ENCODE results near the gene WAPL. TPM values are rescaled to one million over a fixed set of nuclear protein-coding genes. Genes with fewer than 3 reads are reported as not detected.

WAPL gene
- total and polyA plus RNA-seq, 2 of the 13 experiments (the other 11 are each of a cell fraction or from before 2014, with no cell fraction given) = 13.2 to 43.5 TPM

DNA sequence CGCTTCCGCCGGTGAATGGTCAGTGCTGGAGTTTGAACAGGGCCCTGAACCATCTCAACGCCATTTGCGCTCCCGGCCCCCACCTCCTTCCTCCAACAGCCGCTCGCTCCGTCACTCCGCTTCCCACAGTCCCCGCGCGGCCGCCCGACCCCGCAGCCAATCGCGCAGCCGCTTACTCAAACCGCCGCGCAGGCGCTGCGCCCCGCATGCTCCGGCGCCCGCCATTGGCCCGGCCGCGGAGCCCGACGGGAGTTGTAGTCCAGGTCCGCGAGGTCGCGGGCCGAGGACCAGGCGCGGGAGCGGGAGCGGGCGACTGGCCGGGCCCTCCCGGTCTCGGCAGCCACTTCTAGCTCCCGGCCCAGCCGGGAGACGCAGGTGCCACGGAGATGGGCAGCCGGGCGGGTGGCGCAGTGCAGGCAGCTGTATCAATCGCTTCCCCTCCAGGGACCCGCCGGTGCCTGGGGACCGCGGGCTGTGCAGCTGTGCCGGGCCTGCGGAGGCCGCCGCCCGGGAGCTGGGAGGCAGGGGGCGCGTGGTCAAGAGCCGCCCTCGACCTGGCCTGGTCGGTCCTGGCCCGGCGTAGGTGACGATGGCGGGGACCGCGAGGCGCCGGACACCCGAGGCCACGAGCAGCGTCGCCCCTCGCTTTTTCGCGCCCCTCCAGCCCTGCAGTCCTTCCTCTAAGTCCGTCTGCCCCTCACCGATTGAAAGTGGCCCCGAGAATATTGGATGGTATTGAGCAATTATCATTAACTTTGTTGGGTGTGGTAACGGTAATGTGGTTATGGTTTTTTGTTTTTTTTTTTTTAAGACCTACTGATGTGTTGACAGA is at the start of gene WAPL (continued):
- TF ChIP-seq ZNF615 (CRISPR knock-in tag; IDR thresholded peaks at IDR 0.05; ENCODE audit: borderline replicate concordance) (no peak; the same call in 1 of the 2 replicates), SNRNP70 (IDR thresholded peaks at IDR 0.05; ENCODE audit: low read depth, low read length) (no peak), ZNF431 (CRISPR knock-in tag; IDR thresholded peaks at IDR 0.05; ENCODE audit: borderline replicate concordance, low read depth) (0 out of 2 replicates have a peak, but pooled peaks have one; percentile 42), NR1H2 (CRISPR knock-in tag; IDR thresholded peaks at IDR 0.05; ENCODE audit: borderline replicate concordance, low read depth) (0 out of 2 replicates have a peak, but pooled peaks have one; percentile 28), HOXD1 (CRISPR knock-in tag; IDR thresholded peaks at IDR 0.05) (peak; percentile 10; the same call in 1 of the 2 replicates), HHEX (CRISPR knock-in tag; IDR thresholded peaks at IDR 0.05) (no peak), REST (IDR thresholded peaks at IDR 0.05; ENCODE audit: borderline replicate concordance in 1 of 2, low read depth in 1 of 2, low read length in 2 of 2) (peak in 1 of 2 experiments; percentile 33; a peak in 1 of 4 replicates), ZKSCAN1 (IDR thresholded peaks at IDR 0.05; ENCODE audit: low read length) (no peak), ZNF275 (CRISPR knock-in tag; IDR thresholded peaks at IDR 0.05; ENCODE audit: borderline replicate concordance) (peak; percentile 57; the same call in 1 of the 2 replicates), ISX (CRISPR knock-in tag; conservative IDR thresholded peaks at IDR 0.05) (no peak), HNRNPH1 (optimal IDR thresholded peaks at IDR 0.05; ENCODE audit: low read depth, low read length) (no peak), TBX3 (IDR thresholded peaks at IDR 0.05; ENCODE audit: borderline replicate concordance) (no peak), ZNF576 (CRISPR knock-in tag; IDR thresholded peaks at IDR 0.05) (no peak), BHLHE40 (IDR thresholded peaks at IDR 0.05; ENCODE audit: low read length) (no peak), ZNF382 (CRISPR knock-in tag; IDR thresholded peaks at IDR 0.05; ENCODE audit: borderline replicate concordance) (no peak), NFKBIZ (CRISPR knock-in tag; IDR thresholded peaks at IDR 0.05) (peak; percentile 58; the same call in 1 of the 2 replicates), ZNF34 (CRISPR knock-in tag; IDR thresholded peaks at IDR 0.05; ENCODE audit: borderline replicate concordance) (peak; percentile 79; the same call in 1 of the 2 replicates), FOXK1 (CRISPR knock-in tag; IDR thresholded peaks at IDR 0.05; ENCODE audit: borderline replicate concordance, low read depth) (peak; percentile 32; the same call in 1 of the 2 replicates)
- TF ChIP-seq, protein P1, sequence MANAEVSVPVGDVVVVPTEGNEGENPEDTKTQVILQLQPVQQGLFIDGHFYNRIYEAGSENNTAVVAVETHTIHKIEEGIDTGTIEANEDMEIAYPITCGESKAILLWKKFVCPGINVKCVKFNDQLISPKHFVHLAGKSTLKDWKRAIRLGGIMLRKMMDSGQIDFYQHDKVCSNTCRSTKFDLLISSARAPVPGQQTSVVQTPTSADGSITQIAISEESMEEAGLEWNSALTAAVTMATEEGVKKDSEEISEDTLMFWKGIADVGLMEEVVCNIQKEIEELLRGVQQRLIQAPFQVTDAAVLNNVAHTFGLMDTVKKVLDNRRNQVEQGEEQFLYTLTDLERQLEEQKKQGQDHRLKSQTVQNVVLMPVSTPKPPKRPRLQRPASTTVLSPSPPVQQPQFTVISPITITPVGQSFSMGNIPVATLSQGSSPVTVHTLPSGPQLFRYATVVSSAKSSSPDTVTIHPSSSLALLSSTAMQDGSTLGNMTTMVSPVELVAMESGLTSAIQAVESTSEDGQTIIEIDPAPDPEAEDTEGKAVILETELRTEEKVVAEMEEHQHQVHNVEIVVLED (CRISPR knock-in tag; IDR thresholded peaks at IDR 0.05; ENCODE audit: borderline replicate concordance) = peak; percentile 91
- TF ChIP-seq, protein P2, sequence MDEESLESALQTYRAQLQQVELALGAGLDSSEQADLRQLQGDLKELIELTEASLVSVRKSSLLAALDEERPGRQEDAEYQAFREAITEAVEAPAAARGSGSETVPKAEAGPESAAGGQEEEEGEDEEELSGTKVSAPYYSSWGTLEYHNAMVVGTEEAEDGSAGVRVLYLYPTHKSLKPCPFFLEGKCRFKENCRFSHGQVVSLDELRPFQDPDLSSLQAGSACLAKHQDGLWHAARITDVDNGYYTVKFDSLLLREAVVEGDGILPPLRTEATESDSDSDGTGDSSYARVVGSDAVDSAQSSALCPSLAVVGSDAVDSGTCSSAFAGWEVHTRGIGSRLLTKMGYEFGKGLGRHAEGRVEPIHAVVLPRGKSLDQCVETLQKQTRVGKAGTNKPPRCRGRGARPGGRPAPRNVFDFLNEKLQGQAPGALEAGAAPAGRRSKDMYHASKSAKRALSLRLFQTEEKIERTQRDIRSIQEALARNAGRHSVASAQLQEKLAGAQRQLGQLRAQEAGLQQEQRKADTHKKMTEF (CRISPR knock-in tag; IDR thresholded peaks at IDR 0.05) = peak; percentile 68; the same call in 1 of the 2 replicates
